Keratinocyte (primary cell): ENCODE measurements around the gene MLIP. TPM values are rescaled to one million over a fixed set of nuclear protein-coding genes. Genes with fewer than 3 reads are reported as not detected.

Source experiments
- DNase-seq: peaks from one replicate; pipeline ENCODE4 v3.0.0-alpha.2; 2011; ENCODE audit warnings: low read depth, missing footprints, low spot score
- FAIRE-seq: peaks from 2 replicates; lab custom pipeline; 2011; peaks lifted over from hg19 to GRCh38; lab: Jason Lieb, UNC
- H2AFZ ChIP-seq: 2 replicates; pipeline ENCODE4 v1.6.0; 2012; ENCODE audit warnings: low read length, control low read depth, inconsistent platforms; ENCODE audit not compliant: control insufficient read depth
- H3K27ac ChIP-seq: 2 replicates; pipeline ENCODE4 v1.5.1; 2011; ENCODE audit warnings: low read length; ENCODE audit not compliant: control insufficient read depth, insufficient read depth
- H3K27me3 ChIP-seq: 3 replicates; pipeline ENCODE4 v1.6.0; 2011; ENCODE audit warnings: low read length; ENCODE audit not compliant: control insufficient read depth, insufficient read depth; ENCODE audit errors: extremely low read depth
- H3K36me3 ChIP-seq, 2 experiments: 2 replicates in 1 of 2; 3 replicates in 1 of 2; pipeline ENCODE4 v1.5.1; 2011; ENCODE audit warnings: low read length in 2 of 2, mild to moderate bottlenecking in 1 of 2; ENCODE audit not compliant: control insufficient read depth in 2 of 2, insufficient read depth in 2 of 2; ENCODE audit errors: extremely low read depth in 1 of 2
- H3K4me1 ChIP-seq: 3 replicates; pipeline ENCODE4 v1.5.1; 2011; ENCODE audit warnings: low read length; ENCODE audit not compliant: control insufficient read depth, insufficient read depth; ENCODE audit errors: extremely low read depth
- H3K4me2 ChIP-seq: 3 replicates; pipeline ENCODE4 v1.6.0; 2011; ENCODE audit warnings: low read depth, low read length; ENCODE audit not compliant: control insufficient read depth, insufficient read depth; ENCODE audit errors: extremely low read depth
- H3K4me3 ChIP-seq, 3 experiments: fragments of 200-600 bp in 1 of 3; sonication (generic) in 1 of 3; 2 replicates in 2 of 3; 3 replicates in 1 of 3; pipeline ENCODE4 v1.5.1; 2011 to 2016; ENCODE audit warnings: low read length in 3 of 3, mild to moderate bottlenecking in 3 of 3, control low read depth in 2 of 3, inconsistent platforms in 1 of 3, low read depth in 1 of 3, mixed read lengths in 1 of 3, mixed run types in 1 of 3, moderate library complexity in 1 of 3; ENCODE audit not compliant: control insufficient read depth in 2 of 3, insufficient read depth in 2 of 3; ENCODE audit errors: extremely low read depth in 1 of 3
- H3K79me2 ChIP-seq: 2 replicates; pipeline ENCODE4 v1.6.0; 2012; ENCODE audit warnings: low read length; ENCODE audit not compliant: control insufficient read depth, insufficient read depth
- H3K9ac ChIP-seq: 3 replicates; pipeline ENCODE4 v1.6.0; 2011; ENCODE audit warnings: low read length; ENCODE audit not compliant: control insufficient read depth, insufficient read depth; ENCODE audit errors: extremely low read depth
- H3K9me1 ChIP-seq: 3 replicates; pipeline ENCODE4 v1.6.0; 2011; ENCODE audit warnings: low read length; ENCODE audit not compliant: control insufficient read depth, insufficient read depth; ENCODE audit errors: extremely low read depth
- H3K9me3 ChIP-seq: 2 replicates; pipeline ENCODE4 v1.5.1; 2012; ENCODE audit warnings: low read depth, low read length; ENCODE audit not compliant: control insufficient read depth
- H4K20me1 ChIP-seq: 3 replicates; pipeline ENCODE4 v1.6.0; 2011; ENCODE audit warnings: low read length; ENCODE audit not compliant: control insufficient read depth, insufficient read depth; ENCODE audit errors: extremely low read depth
- CTCF ChIP-seq, 3 experiments: IDR thresholded peaks in 1 of 3; conservative IDR thresholded peaks in 1 of 3; optimal IDR thresholded peaks in 1 of 3; 2 replicates in 2 of 3; 3 replicates in 1 of 3; pipeline versions ENCODE3 to v1.5.1; 2011; ENCODE audit warnings: low read length in 3 of 3, mild to moderate bottlenecking in 3 of 3, moderate library complexity in 2 of 3, control low read depth in 1 of 3, inconsistent platforms in 1 of 3; ENCODE audit not compliant: insufficient read depth in 2 of 3; ENCODE audit errors: extremely low read depth in 1 of 3
- EZH2 ChIP-seq: IDR thresholded peaks from one replicate; pipeline ENCODE4 v1.6.1; 2012; ENCODE audit warnings: inconsistent platforms, mild to moderate bottlenecking, low read length, moderate library complexity
- dilution Hi-C: fragments of 300-500 bp; cut with MboI; formaldehyde crosslinking; loops from one replicate; pipeline ENCODE4 v1.7.0; 2020; ENCODE audit warnings: low sequenced_read_pairs; ENCODE audit not compliant: extremely low pct_ligation_motif_present
- polyA plus RNA-seq, 5 experiments: library from polyadenylated mRNA; depleted of rRNA in 3 of 5; stranded (reverse) in 3 of 5; stranded (forward) in 1 of 5; unstranded in 1 of 5; fragments of >200 nt; gene quantifications; 1 replicate in 1 of 5; 2 replicates in 3 of 5; 3 replicates in 1 of 5; pipeline versions ENCODE4 v1.2.1 to v1.2.3, GENCODE V29; 2011 to 2012; ENCODE audit warnings: missing spikeins in 2 of 5, low read depth in 1 of 5, low replicate concordance in 1 of 5

Gene MLIP
- polyA plus RNA-seq, 1 donor (not counting 4 experiments of a cell fraction or from before 2014, with no cell fraction given), result 0.87 TPM

DNA sequence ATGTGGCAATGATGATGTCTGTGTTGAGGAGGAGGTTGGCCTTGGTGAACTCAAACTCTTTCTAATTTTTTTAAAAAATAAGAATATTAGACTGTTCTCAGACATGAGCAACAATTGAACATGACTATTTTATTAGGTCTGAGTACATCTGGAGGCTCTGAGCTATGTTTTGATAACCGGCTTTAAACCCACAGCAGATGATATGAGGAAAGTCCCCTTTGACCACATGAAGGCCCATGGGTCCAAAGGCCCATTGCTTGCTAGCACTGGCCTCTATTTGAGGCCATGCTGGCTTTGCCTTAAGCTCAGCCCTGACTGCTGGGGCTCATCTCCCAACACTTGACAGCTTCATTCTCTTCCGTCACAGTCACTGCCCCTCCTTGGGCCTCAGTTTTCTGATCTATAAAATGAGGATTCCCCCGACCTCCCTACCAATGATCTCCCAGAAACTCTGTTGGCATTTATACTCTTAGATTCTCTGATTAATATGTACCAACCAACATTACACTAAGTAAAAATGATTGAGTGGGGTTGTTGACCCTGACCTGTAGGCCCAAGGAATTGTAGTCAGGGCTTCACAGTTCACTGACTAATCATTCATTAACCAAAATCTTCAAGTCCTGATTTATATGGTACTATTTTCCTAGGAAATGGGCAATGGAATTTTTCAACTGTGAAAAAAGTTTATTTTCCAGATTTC is 173.1 kb downstream of the MLIP start:
- Histone ChIP-seq H3K27me3 (no peaks in the 10 kb centered on the region), H3K9ac (no peak overlapping the region), H3K9me1 (no peaks in the 10 kb centered on the region), H3K79me2 (no peaks in the 10 kb centered on the region), H3K27ac (no peak overlapping the region), H3K9me3 (no peaks in the 10 kb centered on the region), H4K20me1 (no peaks in the 10 kb centered on the region), H3K4me3 (no peak overlapping the region), H2AFZ (no peak overlapping the region), H3K36me3 (no peaks in the 10 kb centered on the region), H3K4me1 (peaks cover 25% of the 10 kb centered on the region), H3K4me2 (no peak overlapping the region)
- DNase-seq (no peak), FAIRE-seq (peak; percentile 43)
- TF ChIP-seq EZH2, result no peak
- TF ChIP-seq CTCF (optimal IDR thresholded peaks at IDR 0.05 in 1 of 3, IDR thresholded peaks at IDR 0.05 in 1 of 3, conservative IDR thresholded peaks at IDR 0.05 in 1 of 3; ENCODE audit: extremely low read depth in 1 of 3, insufficient read depth in 2 of 3, low read length in 3 of 3), result no peak
- dilution Hi-C loops, result no loop called here

- no peak for TF ChIP-seq CTCF (optimal IDR thresholded peaks at IDR 0.05 in 1 of 3, IDR thresholded peaks at IDR 0.05 in 1 of 3, conservative IDR thresholded peaks at IDR 0.05 in 1 of 3; ENCODE audit: extremely low read depth in 1 of 3, insufficient read depth in 2 of 3, low read length in 3 of 3)
- TF ChIP-seq EZH2, result no peak
- dilution Hi-C loops, result no loop called here
- peak overlapping the region; percentile 19 for H3K27ac ChIP-seq
Observed at GRCh38 chr6:54285595-54285994, 174.4 kb downstream of the MLIP start.

More at GRCh38 chr6:54285595-54285994, 174.4 kb downstream of the MLIP start:
- no peaks in the 10 kb centered on the region for H3K9me3 ChIP-seq
- H3K9me1 ChIP-seq, result no peaks in the 10 kb centered on the region
- peak overlapping the region; percentile 23 for H3K4me2 ChIP-seq
- no peaks in the 10 kb centered on the region for H3K36me3 ChIP-seq
- no peaks in the 10 kb centered on the region for H3K79me2 ChIP-seq
- peaks cover 34% of the 10 kb centered on the region for H3K4me1 ChIP-seq
- no peaks in the 10 kb centered on the region for H4K20me1 ChIP-seq
- no peaks in the 10 kb centered on the region for H3K27me3 ChIP-seq
- H3K9ac ChIP-seq, result no peak overlapping the region
- H2AFZ ChIP-seq, result peak overlapping the region; percentile 19
- DNase-seq (no peak), FAIRE-seq (peak; percentile 61)
- H3K4me3 ChIP-seq, result no peak overlapping the region
